K562 (cell line): Measurements from ENCODE around the gene CEP250. TPM values are rescaled to one million over a fixed set of nuclear protein-coding genes. Genes with fewer than 3 reads are reported as not detected.

Source experiments
- ATAC-seq: fragments of 200-7000 bp; cut with Tn5 transposase; 3 replicates; pipeline ENCODE4 v1.9.1; 2020; ENCODE audit warnings: moderate library complexity
- BruUV-seq: library from RNA; stranded (reverse); fragments of 400-500 nt; replicated peaks from 2 replicates; lab custom pipeline; 2021; lab: Mats Ljungman, UMichigan
- CTCF ChIA-PET: fragments of 300-600 bp; formaldehyde crosslinking; extraction: SDS; loops from one replicate; lab custom pipeline; 2021; ENCODE audit warnings: low intra/inter-chr PET ratio; lab: Yijun Ruan, JAX
- POLR2A ChIA-PET: fragments of 300-600, 350-650 bp; sonication (Branson Sonifier 250); formaldehyde crosslinking; extraction: SDS; loops from one replicate; lab custom pipeline; 2021; ENCODE audit warnings: antibody characterized with exemption, inconsistent platforms; lab: Yijun Ruan, JAX
- DNase-seq, 4 experiments: peaks; one replicate each; pipeline versions ENCODE4 v3.0.0 to v3.0.0-alpha.2; 2011 to 2018; ENCODE audit warnings: low spot score in 3 of 4, mixed read lengths in 3 of 4; ENCODE audit errors: extremely low read depth in 1 of 4
- FAIRE-seq: peaks from 2 replicates; lab custom pipeline; 2011; peaks lifted over from hg19 to GRCh38; lab: Jason Lieb, UNC
- H2AFZ ChIP-seq: 2 replicates; pipeline ENCODE4 v1.6.0; 2011; ENCODE audit warnings: low read depth, low read length, control low read depth, inconsistent platforms
- H3K27ac ChIP-seq: fragments of 200-600 bp; 3 replicates; pipeline ENCODE4 v1.8.0; 2011; ENCODE audit warnings: low read depth, mild to moderate bottlenecking, control low read depth, inconsistent platforms, low read length, moderate library complexity, mixed read lengths; ENCODE audit errors: extremely low read depth
- H3K27me3 ChIP-seq, 2 experiments: fragments of 300-600 bp in 1 of 2; 2 replicates in 1 of 2; 3 replicates in 1 of 2; pipeline versions ENCODE4 v1.6.0 to v1.8.0; 2011; ENCODE audit warnings: inconsistent platforms in 2 of 2, low read length in 2 of 2, mild to moderate bottlenecking in 1 of 2, mixed read lengths in 1 of 2, moderate library complexity in 1 of 2; ENCODE audit not compliant: control insufficient read depth in 2 of 2, insufficient read depth in 2 of 2
- H3K36me3 ChIP-seq: fragments of 300-600 bp; 3 replicates; pipeline ENCODE4 v1.8.0; 2011; ENCODE audit warnings: mild to moderate bottlenecking, low read length, inconsistent platforms; ENCODE audit not compliant: control insufficient read depth, insufficient read depth
- H3K4me1 ChIP-seq, 2 experiments: fragments of 200-600 bp in 1 of 2; replicated peaks in 1 of 2; 2 replicates in 1 of 2; 3 replicates in 1 of 2; pipeline versions ENCODE4 v1.5.1 to v1.8.0; 2011; ENCODE audit warnings: inconsistent platforms in 2 of 2, low read length in 2 of 2, mild to moderate bottlenecking in 1 of 2, mixed read lengths in 1 of 2, moderate library complexity in 1 of 2; ENCODE audit not compliant: control insufficient read depth in 2 of 2, insufficient read depth in 2 of 2
- H3K4me2 ChIP-seq: 2 replicates; pipeline ENCODE4 v1.6.1; 2011; ENCODE audit warnings: low read length, control low read depth, inconsistent platforms, mixed read lengths; ENCODE audit not compliant: insufficient read depth
- H3K4me3 ChIP-seq: fragments of 200-600 bp; sonication (generic), shearing (Covaris generic); 2 replicates; pipeline ENCODE4 v1.5.1; 2016; ENCODE audit warnings: control low read depth, inconsistent platforms
- H3K79me2 ChIP-seq: fragments of 200-600 bp; 3 replicates; pipeline ENCODE4 v1.8.0; 2011; ENCODE audit warnings: low read length, inconsistent platforms; ENCODE audit not compliant: control insufficient read depth, insufficient read depth
- H3K9ac ChIP-seq, 2 experiments: 2 replicates each; pipeline versions ENCODE4 v1.6.0 to v1.6.1; 2011; ENCODE audit warnings: low read depth in 2 of 2, low read length in 2 of 2, control low read depth in 1 of 2, inconsistent platforms in 1 of 2, mild to moderate bottlenecking in 1 of 2, mixed read lengths in 1 of 2; ENCODE audit not compliant: insufficient read depth in 1 of 2
- H3K9me1 ChIP-seq: one replicate; pipeline ENCODE4 v1.6.0; 2011; ENCODE audit warnings: inconsistent platforms, mild to moderate bottlenecking, low read length, moderate library complexity; ENCODE audit not compliant: control insufficient read depth, insufficient read depth
- H3K9me3 ChIP-seq: replicated peaks from 2 replicates; pipeline ENCODE4 v1.5.1; 2011; ENCODE audit warnings: low read depth, low read length, inconsistent platforms; ENCODE audit not compliant: control insufficient read depth, insufficient read depth
- H4K20me1 ChIP-seq: replicated peaks from 2 replicates; pipeline ENCODE4 v1.6.1; 2011; ENCODE audit warnings: low read length, inconsistent platforms, mixed read lengths; ENCODE audit not compliant: control insufficient read depth, insufficient read depth
- HDAC3 ChIP-seq: fragments of 450-650 bp; IDR thresholded peaks from 2 replicates; pipeline ENCODE4 v1.6.1; 2018; ENCODE audit warnings: borderline replicate concordance, mild to moderate bottlenecking, moderate library complexity; ENCODE audit not compliant: partially characterized antibody
- HNRNPH1 ChIP-seq: fragments of 200-400 bp; formaldehyde crosslinking; optimal IDR thresholded peaks from 2 replicates; pipeline ENCODE3; 2017; ENCODE audit warnings: low read depth, mild to moderate bottlenecking, low read length, moderate library complexity
- ILK ChIP-seq: fragments of 450-650 bp; IDR thresholded peaks from 2 replicates; pipeline ENCODE4 v1.6.1; 2016; ENCODE audit warnings: missing genetic modification characterization, low read depth, mild to moderate bottlenecking, missing compliant biosample characterization, moderate library complexity, borderline replicate concordance
- NCOA6 ChIP-seq: fragments of 450-650 bp; IDR thresholded peaks from 2 replicates; pipeline ENCODE4 v1.6.1; 2017; ENCODE audit warnings: mild to moderate bottlenecking
- SMARCC2 ChIP-seq: fragments of 450-650 bp; IDR thresholded peaks from 2 replicates; pipeline ENCODE4 v1.6.1; 2017; ENCODE audit warnings: antibody characterized with exemption, moderate library complexity, mild to moderate bottlenecking, low read depth
- STAG1 ChIP-seq: sonication (generic); formaldehyde crosslinking; IDR thresholded peaks from 2 replicates; pipeline ENCODE4 v1.5.0; 2020; ENCODE audit warnings: missing genetic modification reagents, borderline replicate concordance
- ZNF121 ChIP-seq: sonication (generic); formaldehyde crosslinking; conservative IDR thresholded peaks from 2 replicates; pipeline ENCODE4 v1.8.0; 2022; ENCODE audit warnings: missing genetic modification reagents
- WGBS: fragments of 100-300 bp; shearing (Covaris generic); methylation state at CpG from one replicate; pipeline ENCODE4 v1.1.6; 2016; ENCODE audit warnings: low coverage, mixed read lengths; ENCODE audit not compliant: insufficient coverage; ENCODE audit errors: missing lambda C conversion rate; 5-methylcytosine and 5-hydroxymethylcytosine counted together
- in situ Hi-C: fragments of 300-500 bp; cut with MboI; formaldehyde crosslinking; loops from 4 replicates; pipeline ENCODE4 v1.15.0; 2018; ENCODE audit warnings: inconsistent platforms, mixed read lengths
- intact Hi-C: fragments of 100-400 bp; cut with micrococcal nuclease; formaldehyde crosslinking; loops from 2 replicates; pipeline ENCODE4 v1.14.2; 2022
- polyA plus RNA-seq, 8 experiments: library from polyadenylated mRNA; depleted of rRNA in 4 of 8; stranded (reverse) in 5 of 8; unstranded in 3 of 8; fragments of >200 nt; fragmentation: Nextera tagmentation in 2 of 8; fragmentation: Illumina TruSeq in 1 of 8; extraction: Ambion mirVana in 2 of 8; extraction: Trizol in 1 of 8; gene quantifications; 2 replicates each; pipeline versions ENCODE4 v1.2.1 to v1.2.3, GENCODE V29; 2011 to 2014; ENCODE audit warnings: inconsistent platforms in 1 of 8, missing spikeins in 1 of 8
- total RNA-seq, 7 experiments: library from RNA; depleted of rRNA in 6 of 7; stranded (reverse); fragments of >200 nt in 6 of 7; fragmentation: Illumina TruSeq in 2 of 7; extraction: Trizol in 2 of 7; gene quantifications; 2 replicates each; pipeline versions ENCODE4 v1.2.1 to v1.2.3, GENCODE V29; 2011 to 2021; ENCODE audit warnings: low replicate concordance in 1 of 7
- TF ChIP-seq, protein P1 (sequence below): fragments of 450-650 bp; IDR thresholded peaks from 2 replicates; pipeline ENCODE4 v1.6.1; 2016
- TF ChIP-seq, protein P2 (sequence below): fragments of 450-650 bp; IDR thresholded peaks from 2 replicates; pipeline ENCODE4 v1.6.1; 2018; ENCODE audit warnings: mild to moderate bottlenecking, low read depth; ENCODE audit not compliant: partially characterized antibody
- TF ChIP-seq, protein P3 (sequence below): fragments of 450-650 bp; IDR thresholded peaks from 2 replicates; pipeline ENCODE4 v1.6.1; 2016; ENCODE audit warnings: borderline replicate concordance

Gene CEP250
- total and polyA plus RNA-seq, 9 of the 15 experiments (the other 6 are each of a cell fraction or from before 2014, with no cell fraction given) = 2.5 to 41.9 (median 20.5) TPM

DNA sequence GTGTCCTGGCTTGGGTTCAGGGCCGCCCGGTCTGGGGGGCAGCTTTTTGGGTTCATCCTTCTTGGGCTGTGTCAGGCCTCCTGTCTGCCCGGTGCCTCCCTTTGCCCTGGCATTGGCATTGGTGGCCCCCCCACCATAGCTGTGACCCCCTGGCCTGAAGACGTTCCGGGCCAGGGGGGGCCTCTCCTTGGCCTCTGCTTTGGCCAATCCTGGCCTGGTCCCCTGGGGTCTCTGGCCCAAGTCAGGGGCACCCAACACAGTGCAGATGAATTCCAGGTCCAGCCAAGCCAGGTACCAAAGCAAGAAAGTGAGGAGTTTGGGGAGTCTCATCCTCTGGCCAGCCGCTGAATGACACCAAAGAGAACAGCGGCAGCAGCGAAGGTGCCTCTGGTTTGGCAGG is 17.8 kb upstream of the CEP250 start:
- intact Hi-C loops (loop anchor here (5.0 kb wide), 1 partner anchor 95 kb away; no protein-coding TSS in a partner anchor), in situ Hi-C loops (loop anchor here (25.0 kb wide), 2 partner anchors 125 to 300 kb away; partner anchors contain the start of gene EDEM2)
- ChIA-PET CTCF (no interaction called here), POLR2A (no interaction called here)
- H3K27ac ChIP-seq = no peak overlapping the region
- peak overlapping the region; percentile 26; the same call in 1 of the 2 replicates for H2AFZ ChIP-seq
- peaks cover 5 to 20% of the 10 kb centered on the region in 2 experiments; a peak in 4 of 5 replicates for H3K4me1 ChIP-seq
- no TSS peak for BruUV-seq
- H3K79me2 ChIP-seq = no peaks in the 10 kb centered on the region
- H4K20me1 ChIP-seq = no peaks in the 10 kb centered on the region
- ATAC-seq (no peak), FAIRE-seq (no peak), DNase-seq (no peak)
- H3K27me3 ChIP-seq = no peaks in the 10 kb centered on the region
- no peak for TF ChIP-seq NCOA6
- TF ChIP-seq HNRNPH1 = no peak
- TF ChIP-seq HDAC3 = no peak
- TF ChIP-seq, protein P1, sequence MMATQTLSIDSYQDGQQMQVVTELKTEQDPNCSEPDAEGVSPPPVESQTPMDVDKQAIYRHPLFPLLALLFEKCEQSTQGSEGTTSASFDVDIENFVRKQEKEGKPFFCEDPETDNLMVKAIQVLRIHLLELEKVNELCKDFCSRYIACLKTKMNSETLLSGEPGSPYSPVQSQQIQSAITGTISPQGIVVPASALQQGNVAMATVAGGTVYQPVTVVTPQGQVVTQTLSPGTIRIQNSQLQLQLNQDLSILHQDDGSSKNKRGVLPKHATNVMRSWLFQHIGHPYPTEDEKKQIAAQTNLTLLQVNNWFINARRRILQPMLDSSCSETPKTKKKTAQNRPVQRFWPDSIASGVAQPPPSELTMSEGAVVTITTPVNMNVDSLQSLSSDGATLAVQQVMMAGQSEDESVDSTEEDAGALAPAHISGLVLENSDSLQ = no peak
- no peak for TF ChIP-seq SMARCC2
- TF ChIP-seq, protein P2, sequence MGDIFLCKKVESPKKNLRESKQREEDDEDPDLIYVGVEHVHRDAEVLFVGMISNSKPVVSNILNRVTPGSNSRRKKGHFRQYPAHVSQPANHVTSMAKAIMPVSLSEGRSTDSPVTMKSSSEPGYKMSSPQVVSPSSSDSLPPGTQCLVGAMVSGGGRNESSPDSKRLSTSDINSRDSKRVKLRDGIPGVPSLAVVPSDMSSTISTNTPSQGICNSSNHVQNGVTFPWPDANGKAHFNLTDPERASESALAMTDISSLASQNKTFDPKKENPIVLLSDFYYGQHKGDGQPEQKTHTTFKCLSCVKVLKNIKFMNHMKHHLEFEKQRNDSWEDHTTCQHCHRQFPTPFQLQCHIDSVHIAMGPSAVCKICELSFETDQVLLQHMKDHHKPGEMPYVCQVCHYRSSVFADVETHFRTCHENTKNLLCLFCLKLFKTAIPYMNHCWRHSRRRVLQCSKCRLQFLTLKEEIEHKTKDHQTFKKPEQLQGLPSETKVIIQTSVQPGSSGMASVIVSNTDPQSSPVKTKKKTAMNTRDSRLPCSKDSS = no peak
- no peak for TF ChIP-seq ZNF121
- no peak for TF ChIP-seq ILK (tag)
- TF ChIP-seq, protein P3, sequence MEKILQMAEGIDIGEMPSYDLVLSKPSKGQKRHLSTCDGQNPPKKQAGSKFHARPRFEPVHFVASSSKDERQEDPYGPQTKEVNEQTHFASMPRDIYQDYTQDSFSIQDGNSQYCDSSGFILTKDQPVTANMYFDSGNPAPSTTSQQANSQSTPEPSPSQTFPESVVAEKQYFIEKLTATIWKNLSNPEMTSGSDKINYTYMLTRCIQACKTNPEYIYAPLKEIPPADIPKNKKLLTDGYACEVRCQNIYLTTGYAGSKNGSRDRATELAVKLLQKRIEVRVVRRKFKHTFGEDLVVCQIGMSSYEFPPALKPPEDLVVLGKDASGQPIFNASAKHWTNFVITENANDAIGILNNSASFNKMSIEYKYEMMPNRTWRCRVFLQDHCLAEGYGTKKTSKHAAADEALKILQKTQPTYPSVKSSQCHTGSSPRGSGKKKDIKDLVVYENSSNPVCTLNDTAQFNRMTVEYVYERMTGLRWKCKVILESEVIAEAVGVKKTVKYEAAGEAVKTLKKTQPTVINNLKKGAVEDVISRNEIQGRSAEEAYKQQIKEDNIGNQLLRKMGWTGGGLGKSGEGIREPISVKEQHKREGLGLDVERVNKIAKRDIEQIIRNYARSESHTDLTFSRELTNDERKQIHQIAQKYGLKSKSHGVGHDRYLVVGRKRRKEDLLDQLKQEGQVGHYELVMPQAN = no peak
- no peak for TF ChIP-seq STAG1 (CRISPR knock-in tag)
- H3K4me2 ChIP-seq = no peak overlapping the region
- 0 out of 4 replicates have a peak overlapping the region, but pooled peaks of 1 of the 2 experiments have one; percentile 28 for H3K9ac ChIP-seq
- WGBS = 43% methylated on average over 8 of the region's 8 CpGs
- no peaks in the 10 kb centered on the region for H3K9me1 ChIP-seq
- H3K9me3 ChIP-seq = no peaks in the 10 kb centered on the region
- no peak overlapping the region for H3K4me3 ChIP-seq
- no peaks in the 10 kb centered on the region for H3K36me3 ChIP-seq
